Measurements from ENCODE around the gene FAM20B.

FAM20B gene

DNA sequence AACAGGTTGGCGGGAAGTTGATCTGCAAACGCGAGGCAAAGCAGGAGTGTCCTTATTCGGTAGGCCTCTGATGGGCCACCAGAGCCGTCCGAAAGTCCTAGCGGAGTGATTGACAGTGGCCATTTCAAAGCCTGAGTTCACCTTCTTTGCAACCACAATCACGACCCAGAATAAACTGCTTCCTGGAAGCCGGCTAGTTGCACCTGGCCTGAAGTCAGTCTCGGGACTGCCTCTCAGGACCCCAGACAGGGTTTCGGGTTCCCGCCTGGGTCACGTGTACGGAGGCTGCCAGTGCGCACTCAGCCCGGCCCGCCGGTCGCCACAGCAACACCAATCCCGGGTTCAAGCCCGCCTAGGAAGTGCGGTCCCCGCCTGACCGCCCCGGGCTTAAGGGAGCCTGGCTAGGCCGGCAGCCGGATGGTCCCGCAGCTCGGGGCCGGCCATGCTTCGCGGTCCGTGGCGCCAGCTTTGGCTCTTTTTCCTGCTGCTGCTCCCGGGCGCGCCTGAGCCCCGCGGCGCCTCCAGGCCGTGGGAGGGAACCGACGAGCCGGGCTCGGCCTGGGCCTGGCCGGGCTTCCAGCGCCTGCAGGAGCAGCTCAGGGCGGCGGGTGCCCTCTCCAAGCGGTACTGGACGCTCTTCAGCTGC is 56.1 kb downstream of the FAM20B start, which contains the start of gene TOR3A:
Gene TOR3A, plus strand, starts transcription at position 384 of the 646 bp plus-strand sequence. Its CDS starts 59 bp downstream, at position 443.
- Histone ChIP-seq H3K4me3 (ENCODE audit: low read depth, low read length, poor library complexity, severe bottlenecking) (peak within 1 kb of the TSS; percentile 79), H3K27me3 (ENCODE audit: insufficient read depth, low read length) (no peaks in the 10 kb centered on the region), H3F3A (ENCODE audit: insufficient read depth, low read length) (0 out of 2 replicates have a peak, but pooled peaks cover 2% of the 10 kb centered on the region), H3K9me3 (ENCODE audit: low read length) (no peaks in the 10 kb centered on the region), H3K9ac (ENCODE audit: low read length) (peak within 1 kb of the TSS; percentile 85), H3K27ac (ENCODE audit: low read depth, low read length, poor library complexity, severe bottlenecking) (peak within 1 kb of the TSS; percentile 94), H2AFZ (ENCODE audit: low read length) (peak within 1 kb of the TSS; percentile 38; the same call in 1 of the 2 replicates), H3K79me2 (ENCODE audit: insufficient read depth, low read length) (peaks cover 9% of the 10 kb centered on the region; the same call in 1 of the 2 replicates), H3K9me2 (ENCODE audit: low read depth, low read length) (no peaks in the 10 kb centered on the region), H3K4me1 (ENCODE audit: insufficient read depth, low read length, severe bottlenecking) (peaks cover 31% of the 10 kb centered on the region), H3K4me2 (ENCODE audit: low read length) (peak within 1 kb of the TSS; percentile 91), H3K36me3 (ENCODE audit: insufficient read depth, low read length) (peaks cover 25% of the 10 kb centered on the region), H4K20me1 (ENCODE audit: insufficient read depth, low read length) (no peaks in the 10 kb centered on the region)
- TF ChIP-seq CTCF (IDR thresholded peaks at IDR 0.05; ENCODE audit: low read length) (no peak), EZH2 (IDR thresholded peaks at IDR 0.05; ENCODE audit: borderline replicate concordance, low read length) (no peak)

GRCh38 chr1:179082333-179082998 is 56.8 kb downstream of the FAM20B start:
- Histone ChIP-seq H3K27me3 (ENCODE audit: insufficient read depth, low read length) (no peaks in the 10 kb centered on the region), H4K20me1 (ENCODE audit: insufficient read depth, low read length) (no peaks in the 10 kb centered on the region), H3K9ac (ENCODE audit: low read length) (peak overlapping the region; percentile 85), H3K79me2 (ENCODE audit: insufficient read depth, low read length) (peaks cover 9% of the 10 kb centered on the region; the same call in 1 of the 2 replicates), H3K27ac (ENCODE audit: low read depth, low read length, poor library complexity, severe bottlenecking) (peak overlapping the region; percentile 94), H3F3A (ENCODE audit: insufficient read depth, low read length) (0 out of 2 replicates have a peak, but pooled peaks cover 2% of the 10 kb centered on the region), H2AFZ (ENCODE audit: low read length) (no peak overlapping the region), H3K4me3 (ENCODE audit: low read depth, low read length, poor library complexity, severe bottlenecking) (peak overlapping the region; percentile 79), H3K4me2 (ENCODE audit: low read length) (peak overlapping the region; percentile 91), H3K36me3 (ENCODE audit: insufficient read depth, low read length) (peaks cover 29% of the 10 kb centered on the region), H3K9me2 (ENCODE audit: low read depth, low read length) (no peaks in the 10 kb centered on the region), H3K9me3 (ENCODE audit: low read length) (no peaks in the 10 kb centered on the region), H3K4me1 (ENCODE audit: insufficient read depth, low read length, severe bottlenecking) (peaks cover 38% of the 10 kb centered on the region)
- no peak for TF ChIP-seq EZH2 (IDR thresholded peaks at IDR 0.05; ENCODE audit: borderline replicate concordance, low read length)
- TF ChIP-seq CTCF (IDR thresholded peaks at IDR 0.05; ENCODE audit: low read length) = no peak

DNA sequence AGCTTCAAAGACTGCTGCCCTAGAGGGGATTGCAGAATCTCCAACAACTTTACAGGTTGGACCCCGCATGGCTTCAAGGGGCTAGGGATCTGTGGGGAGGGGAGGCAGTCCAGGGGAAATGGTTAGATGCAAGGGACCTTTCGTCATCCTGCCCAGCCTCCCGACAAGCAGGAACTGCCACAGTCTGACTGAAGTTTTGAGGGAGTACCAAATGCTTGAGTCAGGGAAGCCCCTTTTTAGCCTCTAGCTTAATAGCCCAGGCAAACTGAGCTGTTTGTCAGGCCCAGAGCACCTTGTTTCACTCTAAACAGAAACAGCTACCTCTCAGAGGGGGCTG is 57.3 kb downstream of the FAM20B start:
- Histone ChIP-seq H3K9me2 (ENCODE audit: low read depth, low read length) (no peaks in the 10 kb centered on the region), H3K9me3 (ENCODE audit: low read length) (no peaks in the 10 kb centered on the region), H3K36me3 (ENCODE audit: insufficient read depth, low read length) (peaks cover 34% of the 10 kb centered on the region), H2AFZ (ENCODE audit: low read length) (no peak overlapping the region), H3F3A (ENCODE audit: insufficient read depth, low read length) (0 out of 2 replicates have a peak, but pooled peaks cover 2% of the 10 kb centered on the region), H3K4me3 (ENCODE audit: low read depth, low read length, poor library complexity, severe bottlenecking) (peak overlapping the region; percentile 79), H4K20me1 (ENCODE audit: insufficient read depth, low read length) (no peaks in the 10 kb centered on the region), H3K4me2 (ENCODE audit: low read length) (peak overlapping the region; percentile 91), H3K27ac (ENCODE audit: low read depth, low read length, poor library complexity, severe bottlenecking) (peak overlapping the region; percentile 94), H3K4me1 (ENCODE audit: insufficient read depth, low read length, severe bottlenecking) (peaks cover 43% of the 10 kb centered on the region), H3K79me2 (ENCODE audit: insufficient read depth, low read length) (peaks cover 9% of the 10 kb centered on the region; the same call in 1 of the 2 replicates), H3K27me3 (ENCODE audit: insufficient read depth, low read length) (no peaks in the 10 kb centered on the region), H3K9ac (ENCODE audit: low read length) (peak overlapping the region; percentile 85)
- TF ChIP-seq CTCF (IDR thresholded peaks at IDR 0.05; ENCODE audit: low read length) = no peak
- no peak for TF ChIP-seq EZH2 (IDR thresholded peaks at IDR 0.05; ENCODE audit: borderline replicate concordance, low read length)

Measured in OCI-LY1 (cell line).